Prostate gland (tissue), 2 donors: ENCODE measurements around the gene UPP1.

Experiments used
- POLR2AphosphoS5 ChIP-seq: sonication (generic); formaldehyde crosslinking; IDR thresholded peaks from one replicate; pipeline ENCODE4 v1.6.1; 2017; ENCODE audit warnings: antibody characterized with exemption
- TF ChIP-seq, protein P1 (sequence below), 4 experiments: fragments of 200-600 bp in 2 of 4; fragments of 450-650 bp in 2 of 4; sonication (generic) in 2 of 4; IDR thresholded peaks; 1 replicate in 3 of 4; 2 replicates in 1 of 4; pipeline ENCODE4 v1.5.1; 2016 to 2019; ENCODE audit warnings: antibody characterized with exemption in 4 of 4, mild to moderate bottlenecking in 2 of 4, moderate library complexity in 2 of 4

DNA sequence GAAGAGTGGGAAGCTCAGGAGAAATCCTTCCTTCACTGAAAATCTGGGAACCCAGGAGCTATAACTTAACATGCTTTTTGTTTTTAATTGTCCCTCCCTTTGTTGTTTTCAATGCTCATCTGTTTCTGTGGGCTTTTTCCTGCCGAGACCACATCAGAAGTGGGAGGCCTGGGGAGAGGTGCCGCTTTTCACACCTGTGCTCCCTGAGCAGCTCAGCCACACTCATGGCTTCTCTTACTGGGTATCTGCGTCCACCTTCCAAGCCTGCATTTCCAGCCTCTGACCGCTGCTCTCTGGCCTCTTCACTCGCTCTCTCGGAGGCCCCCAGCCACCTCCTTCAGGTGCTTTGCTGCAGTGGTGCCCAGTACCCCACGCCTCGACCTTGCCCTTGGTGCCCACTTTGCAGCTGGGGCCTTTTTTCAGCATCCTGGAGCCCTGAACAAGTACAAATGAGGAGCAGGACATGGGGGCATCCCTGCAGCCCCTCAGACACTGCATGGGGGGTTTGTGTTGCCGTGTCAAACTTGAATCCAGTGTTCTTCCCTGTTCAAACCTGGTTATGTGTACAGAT lies 43.8 kb upstream of the UPP1 start:
- TF ChIP-seq, protein P1, sequence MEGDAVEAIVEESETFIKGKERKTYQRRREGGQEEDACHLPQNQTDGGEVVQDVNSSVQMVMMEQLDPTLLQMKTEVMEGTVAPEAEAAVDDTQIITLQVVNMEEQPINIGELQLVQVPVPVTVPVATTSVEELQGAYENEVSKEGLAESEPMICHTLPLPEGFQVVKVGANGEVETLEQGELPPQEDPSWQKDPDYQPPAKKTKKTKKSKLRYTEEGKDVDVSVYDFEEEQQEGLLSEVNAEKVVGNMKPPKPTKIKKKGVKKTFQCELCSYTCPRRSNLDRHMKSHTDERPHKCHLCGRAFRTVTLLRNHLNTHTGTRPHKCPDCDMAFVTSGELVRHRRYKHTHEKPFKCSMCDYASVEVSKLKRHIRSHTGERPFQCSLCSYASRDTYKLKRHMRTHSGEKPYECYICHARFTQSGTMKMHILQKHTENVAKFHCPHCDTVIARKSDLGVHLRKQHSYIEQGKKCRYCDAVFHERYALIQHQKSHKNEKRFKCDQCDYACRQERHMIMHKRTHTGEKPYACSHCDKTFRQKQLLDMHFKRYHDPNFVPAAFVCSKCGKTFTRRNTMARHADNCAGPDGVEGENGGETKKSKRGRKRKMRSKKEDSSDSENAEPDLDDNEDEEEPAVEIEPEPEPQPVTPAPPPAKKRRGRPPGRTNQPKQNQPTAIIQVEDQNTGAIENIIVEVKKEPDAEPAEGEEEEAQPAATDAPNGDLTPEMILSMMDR (IDR thresholded peaks at IDR 0.05), result no peak
- TF ChIP-seq POLR2AphosphoS5, result no peak
